ENCODE data around the gene CELA2B.

GRCh38 chr1:15442759-15443158 is 33.1 kb upstream of the CELA2B start:
- no peak for TF ChIP-seq CTCF (IDR thresholded peaks at IDR 0.05)
- TF ChIP-seq POLR2A (IDR thresholded peaks at IDR 0.05): no peak
